ENCODE measurements around the gene OR4D11.

The OR4D11 gene

GRCh38 chr11:59548309-59548656 is 44.9 kb downstream of the OR4D11 start:
- no peak for DNase-seq (ENCODE audit: low read depth)

GRCh38 chr11:59550368-59550841 is 47.0 kb downstream of the OR4D11 start:
- no peak for DNase-seq (ENCODE audit: low read depth)

- DNase-seq (ENCODE audit: low read depth): no peak
Observed at GRCh38 chr11:59550842-59551658, 47.7 kb downstream of the OR4D11 start.

DNA sequence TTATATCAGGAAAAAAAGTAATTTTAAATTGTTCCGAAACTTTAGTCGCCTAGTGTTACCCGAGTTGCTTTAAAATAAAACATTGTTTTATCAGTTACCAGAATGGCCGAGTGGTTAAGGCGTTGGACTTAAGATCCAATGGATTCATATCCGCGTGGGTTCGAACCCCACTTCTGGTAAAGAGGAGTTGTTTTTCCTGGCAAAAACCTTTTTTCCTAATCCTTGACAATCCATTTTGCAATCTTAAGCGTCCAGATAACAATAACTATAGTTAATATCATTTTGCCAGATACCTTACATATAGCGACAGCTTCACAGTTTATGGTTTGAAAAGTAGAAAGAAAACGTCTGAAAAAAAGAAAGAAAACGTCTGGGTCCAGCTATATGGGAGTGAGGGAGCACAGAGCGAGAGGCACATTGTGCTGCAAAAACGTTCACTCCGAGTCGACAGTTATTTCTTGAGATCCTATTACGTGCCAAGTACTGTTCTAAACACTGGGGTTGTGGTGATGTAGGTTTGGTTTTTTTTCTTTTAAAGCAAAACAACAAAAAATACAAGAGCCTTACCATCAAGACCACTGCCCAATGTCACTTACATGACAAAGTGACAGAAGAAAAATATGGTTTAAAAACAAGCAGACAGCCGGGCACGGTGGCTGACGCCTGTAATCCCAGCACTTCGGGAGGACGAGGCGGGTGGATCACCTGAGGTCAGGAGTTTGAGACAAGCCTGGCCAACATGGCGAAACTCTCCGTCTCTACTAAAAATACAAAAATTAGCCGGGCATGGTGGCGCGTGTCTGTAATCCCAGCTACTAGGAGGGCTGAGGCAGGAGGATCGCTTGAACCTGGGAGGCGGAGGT is 48.5 kb downstream of the OR4D11 start:
- DNase-seq (ENCODE audit: low read depth): no peak

DNA sequence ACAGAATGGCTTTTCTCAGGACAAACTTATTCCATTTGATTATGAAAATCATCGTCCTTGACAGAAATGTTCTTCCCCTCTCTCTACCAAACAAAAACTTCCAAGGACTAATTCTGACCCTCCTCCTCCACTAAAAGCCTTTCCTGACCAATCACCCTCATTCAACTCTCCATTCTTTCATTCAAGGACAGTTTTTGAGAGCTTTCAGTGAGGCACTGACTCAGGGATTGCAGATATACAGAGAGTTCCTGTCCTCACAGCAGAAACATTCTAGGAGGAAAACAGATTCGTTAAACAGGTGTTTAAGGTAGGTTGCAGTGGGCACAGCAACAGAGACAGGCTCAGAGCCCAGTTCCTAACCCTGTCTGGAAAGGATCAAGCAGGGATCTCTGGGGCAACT is 49.5 kb downstream of the OR4D11 start:
- DNase-seq (ENCODE audit: low read depth): no peak

GRCh38 chr11:59553323-59553722 is 49.9 kb downstream of the OR4D11 start:
- no peak for DNase-seq (ENCODE audit: low read depth)

All from non-pigmented ciliary epithelial cell (primary cell).